ENCODE results near the gene AIFM3. TPM values are rescaled to one million over a fixed set of nuclear protein-coding genes. Genes with fewer than 3 reads are reported as not detected.

Gene AIFM3
- total RNA-seq, 1 donor from 2014 or later, result 0.79 TPM

- peaks cover 6% of the 10 kb centered on the region for H3K36me3 Mint-ChIP-seq (ENCODE audit: low read depth)
- peaks cover 6% of the 10 kb centered on the region for H3K4me1 Mint-ChIP-seq
- H3K4me3 Mint-ChIP-seq, result peak overlapping the region; percentile 44
- no peak for TF ChIP-seq CTCF (conservative IDR thresholded peaks at IDR 0.05)
- peaks cover 34% of the 10 kb centered on the region for H3K27me3 Mint-ChIP-seq (ENCODE audit: low read depth)
- no peak for DNase-seq (ENCODE audit: low read depth, low spot score)
- no peaks in the 10 kb centered on the region for H3K9me3 Mint-ChIP-seq
- H3K27ac Mint-ChIP-seq (ENCODE audit: unreplicated experiment), result no peak overlapping the region
Measured at GRCh38 chr22:20955548-20955947, 11.5 kb upstream of the AIFM3 start.

- DNase-seq (ENCODE audit: low read depth, low spot score), result no peak
- Mint-ChIP-seq H3K4me1 (peaks cover 6% of the 10 kb centered on the region), H3K9me3 (no peaks in the 10 kb centered on the region), H3K36me3 (ENCODE audit: low read depth) (peaks cover 6% of the 10 kb centered on the region), H3K4me3 (peak overlapping the region; percentile 81), H3K27me3 (ENCODE audit: low read depth) (peaks cover 36% of the 10 kb centered on the region), H3K27ac (ENCODE audit: unreplicated experiment) (no peak overlapping the region)
- no peak for TF ChIP-seq CTCF (conservative IDR thresholded peaks at IDR 0.05)
Measured at GRCh38 chr22:20956258-20957101, 10.6 kb upstream of the AIFM3 start.

GRCh38 chr22:20957102-20957682 is 9.9 kb upstream of the AIFM3 start:
- Mint-ChIP-seq H3K4me3 (peak overlapping the region; percentile 81), H3K27me3 (ENCODE audit: low read depth) (peaks cover 41% of the 10 kb centered on the region), H3K27ac (ENCODE audit: unreplicated experiment) (no peak overlapping the region), H3K9me3 (no peaks in the 10 kb centered on the region), H3K4me1 (peaks cover 10% of the 10 kb centered on the region), H3K36me3 (ENCODE audit: low read depth) (peaks cover 6% of the 10 kb centered on the region)
- TF ChIP-seq CTCF (conservative IDR thresholded peaks at IDR 0.05), result no peak
- DNase-seq (ENCODE audit: low read depth, low spot score), result no peak

- H3K4me3 Mint-ChIP-seq, result peak overlapping the region; percentile 71
- H3K9me3 Mint-ChIP-seq, result no peaks in the 10 kb centered on the region
- no peak overlapping the region for H3K27ac Mint-ChIP-seq (ENCODE audit: unreplicated experiment)
- peaks cover 41% of the 10 kb centered on the region for H3K27me3 Mint-ChIP-seq (ENCODE audit: low read depth)
- TF ChIP-seq CTCF (conservative IDR thresholded peaks at IDR 0.05), result no peak
- H3K4me1 Mint-ChIP-seq, result peaks cover 11% of the 10 kb centered on the region
- no peak for DNase-seq (ENCODE audit: low read depth, low spot score)
- peaks cover 6% of the 10 kb centered on the region for H3K36me3 Mint-ChIP-seq (ENCODE audit: low read depth)
Measured at GRCh38 chr22:20957683-20958431, 9.2 kb upstream of the AIFM3 start.

GRCh38 chr22:20959578-20960461 is 7.2 kb upstream of the AIFM3 start:
- no peaks in the 10 kb centered on the region for H3K9me3 Mint-ChIP-seq
- H3K27me3 Mint-ChIP-seq (ENCODE audit: low read depth), result peaks cover 60% of the 10 kb centered on the region
- peaks cover 27% of the 10 kb centered on the region for H3K4me1 Mint-ChIP-seq
- H3K36me3 Mint-ChIP-seq (ENCODE audit: low read depth), result no peaks in the 10 kb centered on the region
- H3K27ac Mint-ChIP-seq (ENCODE audit: unreplicated experiment), result no peak overlapping the region
- H3K4me3 Mint-ChIP-seq, result peak overlapping the region; percentile 47
- TF ChIP-seq CTCF (conservative IDR thresholded peaks at IDR 0.05), result no peak
- no peak for DNase-seq (ENCODE audit: low read depth, low spot score)

Data from neural crest cell (in vitro differentiated cells).